Cardiac muscle cell (in vitro differentiated cells and primary cell): ENCODE measurements around the gene UBE2D2. TPM values are rescaled to one million over a fixed set of nuclear protein-coding genes. Genes with fewer than 3 reads are reported as not detected.

ENCODE experiments used
- DNase-seq, 2 donors: peaks; one replicate each; pipeline versions ENCODE4 v3.0.0 to v3.0.0-alpha.2; 2010 to 2017; ENCODE audit warnings: low read depth in 1 of 2, low spot score in 1 of 2
- H3K27ac ChIP-seq: fragments of 200-600 bp; sonication (generic); 2 replicates; pipeline ENCODE4 v1.5.1; 2016
- H3K27me3 ChIP-seq: fragments of 200-600 bp; sonication (generic); 2 replicates; pipeline ENCODE4 v1.6.0; 2016; ENCODE audit warnings: control low read depth
- H3K36me3 ChIP-seq: fragments of 200-600 bp; sonication (generic); 2 replicates; pipeline ENCODE4 v1.5.1; 2016; ENCODE audit warnings: control low read depth
- H3K4me1 ChIP-seq: fragments of 200-600 bp; sonication (generic); 2 replicates; pipeline ENCODE4 v1.8.1; 2017; ENCODE audit warnings: low read depth, mild to moderate bottlenecking, mixed run types
- H3K4me3 ChIP-seq: fragments of 200-600 bp; sonication (generic); 2 replicates; pipeline ENCODE4 v1.5.1; 2016; ENCODE audit warnings: mild to moderate bottlenecking
- H3K9me3 ChIP-seq: fragments of 200-600 bp; sonication (generic); 2 replicates; pipeline ENCODE4 v1.5.1; 2017; ENCODE audit warnings: low read depth, mild to moderate bottlenecking, control low read depth
- polyA plus RNA-seq: library from polyadenylated mRNA; unstranded; fragments of >200 nt; fragmentation: Nextera tagmentation; extraction: Ambion mirVana; gene quantifications from 2 replicates; pipeline ENCODE4 v1.2.1, GENCODE V29; 2016
- total RNA-seq: library from RNA; depleted of rRNA; stranded (reverse); fragments of >200 nt; gene quantifications from 2 replicates; pipeline ENCODE4 v1.2.3, GENCODE V29; 2016
- TF ChIP-seq, protein P1 (sequence below): IDR thresholded peaks from 2 replicates; pipeline ENCODE4 v1.5.1; 2012; ENCODE audit warnings: low read depth, mild to moderate bottlenecking, low read length

Gene UBE2D2
- total and polyA plus RNA-seq, 2 experiments from 2014 or later = 236 to 338 TPM

DNA sequence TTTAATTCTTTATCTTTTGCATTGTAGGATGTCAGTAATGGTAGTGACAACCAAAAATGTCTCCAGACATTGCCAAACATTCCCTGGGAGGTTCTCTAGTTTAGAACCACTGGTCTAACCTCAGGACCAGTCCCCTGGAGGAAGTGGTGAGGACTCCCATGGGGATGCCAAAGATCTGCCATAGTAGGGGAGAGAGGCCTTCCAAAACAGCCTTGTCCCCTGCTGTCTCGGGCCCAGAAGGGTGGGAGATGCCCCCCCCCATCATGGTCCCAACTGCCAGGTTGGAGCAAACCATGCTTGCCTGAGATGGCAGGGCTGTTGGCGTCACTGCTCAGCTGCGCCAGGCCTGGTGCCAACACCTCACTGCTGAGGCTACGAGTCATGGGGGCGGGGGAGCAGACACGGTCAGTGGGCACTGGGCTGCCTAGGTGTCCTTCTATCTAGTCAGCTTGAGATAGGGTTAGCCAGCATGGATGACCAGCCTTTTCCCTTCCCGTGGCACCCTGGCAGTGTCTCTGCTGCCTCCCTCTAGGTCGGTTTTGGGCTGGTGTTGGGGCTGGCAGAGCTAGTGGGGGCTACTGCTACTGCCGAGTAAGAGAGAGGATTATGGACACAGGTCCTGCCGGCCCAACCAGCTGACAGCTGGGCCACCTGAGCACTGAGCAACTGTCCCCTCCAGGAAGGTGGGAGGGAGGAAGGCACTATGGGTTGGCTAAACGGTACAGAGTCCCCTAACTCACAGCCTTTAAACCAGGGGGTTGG is 78.7 kb downstream of the UBE2D2 start:
- peaks cover 32% of the 10 kb centered on the region for H3K4me1 ChIP-seq

DNA sequence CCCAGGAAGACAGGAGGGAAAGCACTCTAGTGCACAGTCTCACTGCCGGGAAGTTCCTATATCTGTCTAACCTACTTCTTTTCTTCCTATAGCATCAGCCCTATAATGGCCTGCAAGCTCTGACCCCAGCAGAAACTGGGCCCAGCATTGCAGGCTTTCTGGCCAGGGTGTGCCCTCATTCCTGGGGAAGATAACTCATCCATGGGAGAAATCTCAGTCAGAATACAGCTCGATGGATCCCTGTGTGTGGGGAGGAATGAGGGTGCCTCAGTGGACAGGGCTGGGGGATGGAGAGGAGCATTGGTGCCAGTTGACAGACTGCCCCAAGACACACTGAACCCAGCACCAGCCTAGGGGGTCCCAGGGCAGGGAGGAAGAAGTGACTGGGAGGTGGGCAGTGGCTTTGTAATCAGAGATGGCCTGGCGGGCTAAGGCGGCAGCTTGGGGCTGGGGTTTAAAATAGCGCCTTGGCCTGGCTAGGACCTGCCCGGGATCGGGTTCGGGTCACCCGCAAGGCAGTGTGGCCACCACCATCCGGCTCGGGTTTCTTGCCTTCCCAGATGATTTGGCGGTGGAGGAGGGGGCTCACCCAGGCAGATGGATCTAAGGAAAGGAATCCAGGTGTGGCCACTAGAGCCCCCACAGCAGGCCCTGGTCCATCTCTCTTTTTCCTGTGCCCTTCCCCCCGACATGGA is 79.4 kb downstream of the UBE2D2 start:
- no peaks in the 10 kb centered on the region for H3K9me3 ChIP-seq
- peaks cover 32% of the 10 kb centered on the region for H3K4me1 ChIP-seq
- H3K4me3 ChIP-seq = no peak overlapping the region
- DNase-seq = no peak
- H3K36me3 ChIP-seq = no peaks in the 10 kb centered on the region
- no peaks in the 10 kb centered on the region for H3K27me3 ChIP-seq
- no peak overlapping the region for H3K27ac ChIP-seq
- TF ChIP-seq, protein P1, sequence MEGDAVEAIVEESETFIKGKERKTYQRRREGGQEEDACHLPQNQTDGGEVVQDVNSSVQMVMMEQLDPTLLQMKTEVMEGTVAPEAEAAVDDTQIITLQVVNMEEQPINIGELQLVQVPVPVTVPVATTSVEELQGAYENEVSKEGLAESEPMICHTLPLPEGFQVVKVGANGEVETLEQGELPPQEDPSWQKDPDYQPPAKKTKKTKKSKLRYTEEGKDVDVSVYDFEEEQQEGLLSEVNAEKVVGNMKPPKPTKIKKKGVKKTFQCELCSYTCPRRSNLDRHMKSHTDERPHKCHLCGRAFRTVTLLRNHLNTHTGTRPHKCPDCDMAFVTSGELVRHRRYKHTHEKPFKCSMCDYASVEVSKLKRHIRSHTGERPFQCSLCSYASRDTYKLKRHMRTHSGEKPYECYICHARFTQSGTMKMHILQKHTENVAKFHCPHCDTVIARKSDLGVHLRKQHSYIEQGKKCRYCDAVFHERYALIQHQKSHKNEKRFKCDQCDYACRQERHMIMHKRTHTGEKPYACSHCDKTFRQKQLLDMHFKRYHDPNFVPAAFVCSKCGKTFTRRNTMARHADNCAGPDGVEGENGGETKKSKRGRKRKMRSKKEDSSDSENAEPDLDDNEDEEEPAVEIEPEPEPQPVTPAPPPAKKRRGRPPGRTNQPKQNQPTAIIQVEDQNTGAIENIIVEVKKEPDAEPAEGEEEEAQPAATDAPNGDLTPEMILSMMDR = no peak

More for the DNA sequence above, 78.7 kb downstream of the UBE2D2 start:
- no peak overlapping the region for H3K4me3 ChIP-seq
- DNase-seq = no peak
- TF ChIP-seq, protein P1 = no peak
- H3K9me3 ChIP-seq = no peaks in the 10 kb centered on the region
- H3K36me3 ChIP-seq = no peaks in the 10 kb centered on the region
- H3K27me3 ChIP-seq = no peaks in the 10 kb centered on the region
- H3K27ac ChIP-seq = no peak overlapping the region

DNA sequence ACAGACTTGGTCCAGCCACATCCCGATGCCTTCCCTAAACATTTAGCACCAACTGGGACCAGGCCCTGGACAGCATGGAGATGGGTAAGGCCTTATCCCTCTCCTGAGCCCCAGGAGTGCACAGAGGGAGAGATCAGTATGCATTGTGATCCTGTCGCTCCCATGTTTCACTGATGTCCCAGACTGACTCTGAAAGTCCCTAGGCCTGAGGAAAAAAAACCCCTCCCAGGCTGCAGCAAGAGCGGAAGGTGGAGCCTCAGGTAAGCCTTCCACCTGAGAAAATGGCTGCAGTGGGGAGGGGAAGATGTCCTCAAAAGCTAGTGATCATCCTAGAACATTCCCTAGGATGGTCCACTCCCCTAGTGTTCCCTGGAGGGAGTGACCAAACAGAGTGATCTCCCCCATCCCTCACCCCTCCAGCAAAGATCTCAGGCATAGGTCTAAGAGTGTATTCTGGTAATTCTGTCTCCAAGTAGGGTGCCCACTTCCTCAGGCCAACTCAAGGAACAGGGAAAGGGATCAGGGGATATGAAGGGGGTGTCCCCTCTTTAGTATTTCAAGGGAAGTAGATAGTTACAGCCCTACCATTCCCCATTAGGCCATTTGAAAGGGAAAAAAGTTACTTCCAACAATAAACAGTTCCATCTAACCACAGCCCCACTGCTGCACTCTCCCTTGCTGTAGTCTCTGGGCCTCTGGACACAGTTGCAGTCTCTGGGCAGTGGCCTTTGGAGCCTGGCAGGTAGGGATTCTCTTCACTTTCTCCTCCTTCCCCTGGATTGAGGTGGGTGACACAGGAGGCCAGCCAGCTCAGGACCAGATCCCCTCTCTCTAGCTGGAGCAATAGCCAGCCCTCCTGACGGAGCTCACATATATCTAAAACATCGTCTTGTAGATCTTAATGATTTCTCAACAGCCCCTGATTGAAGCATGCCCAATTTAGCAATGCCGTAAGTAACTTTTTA is 80.3 kb downstream of the UBE2D2 start:
- H3K27ac ChIP-seq = no peak overlapping the region
- H3K9me3 ChIP-seq = no peaks in the 10 kb centered on the region
- no peak overlapping the region for H3K4me3 ChIP-seq
- DNase-seq = no peak
- H3K36me3 ChIP-seq = no peaks in the 10 kb centered on the region
- H3K4me1 ChIP-seq = peaks cover 25% of the 10 kb centered on the region
- TF ChIP-seq, protein P1 = no peak
- H3K27me3 ChIP-seq = no peaks in the 10 kb centered on the region

DNA sequence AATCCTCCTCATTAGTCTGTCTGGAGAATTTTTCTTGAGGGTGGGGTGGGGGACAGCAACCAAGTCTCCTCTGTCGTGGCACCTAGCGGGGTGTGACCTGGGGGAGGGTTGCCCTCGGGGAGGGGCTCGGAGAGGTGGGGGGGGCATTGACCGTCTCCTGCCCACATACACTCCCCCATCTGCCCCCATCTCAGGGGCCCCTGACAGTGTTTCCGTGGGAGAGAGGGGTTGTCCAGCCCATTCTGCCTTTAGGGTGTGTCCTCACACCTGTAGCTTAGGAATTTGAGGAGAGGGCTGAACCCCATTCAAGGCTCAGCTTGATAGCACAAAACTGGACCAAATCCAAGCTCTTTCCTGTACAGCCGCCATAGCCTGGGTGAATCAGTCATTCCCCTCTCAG is 81.1 kb downstream of the UBE2D2 start:
- H3K9me3 ChIP-seq = no peaks in the 10 kb centered on the region

More for the DNA sequence above, 81.1 kb downstream of the UBE2D2 start:
- no peaks in the 10 kb centered on the region for H3K27me3 ChIP-seq
- H3K4me3 ChIP-seq = no peak overlapping the region
- no peaks in the 10 kb centered on the region for H3K36me3 ChIP-seq
- H3K4me1 ChIP-seq = peaks cover 23% of the 10 kb centered on the region
- DNase-seq = no peak
- no peak overlapping the region for H3K27ac ChIP-seq
- TF ChIP-seq, protein P1 = no peak
